Natural killer cell (primary cell): Measurements from ENCODE around the gene BOLA1. TPM values are rescaled to one million over a fixed set of nuclear protein-coding genes. Genes with fewer than 3 reads are reported as not detected.

Source experiments
- ATAC-seq, 3 donors: fragments of 150-1000 bp in 2 of 3; fragments of 200-7000 bp in 1 of 3; cut with Tn5 transposase; 1 replicate in 1 of 3; 2 replicates in 2 of 3; pipeline ENCODE4 v1.10.0; 2021; ENCODE audit warnings: mild to moderate bottlenecking in 2 of 3, moderate library complexity in 2 of 3
- DNase-seq, 2 donors: peaks; one replicate each; pipeline versions ENCODE4 v3.0.0 to v3.0.0-alpha.2; 2013 to 2021; ENCODE audit warnings: mixed read lengths in 1 of 2
- H3K27ac ChIP-seq: one replicate; pipeline ENCODE4 v1.5.1; 2013; ENCODE audit warnings: mild to moderate bottlenecking, low read length
- H3K27me3 ChIP-seq: one replicate; pipeline ENCODE4 v1.6.1; 2013; ENCODE audit warnings: low read length; ENCODE audit not compliant: control insufficient read depth, insufficient read depth
- H3K36me3 ChIP-seq: one replicate; pipeline ENCODE4 v1.6.1; 2013; ENCODE audit warnings: low read length; ENCODE audit not compliant: control insufficient read depth, insufficient read depth
- H3K4me1 ChIP-seq: one replicate; pipeline ENCODE4 v1.6.1; 2013; ENCODE audit warnings: low read length; ENCODE audit not compliant: control insufficient read depth, insufficient read depth
- H3K4me3 ChIP-seq: one replicate; pipeline ENCODE4 v1.5.1; 2013; ENCODE audit warnings: low read length
- H3K9me3 ChIP-seq: one replicate; pipeline ENCODE4 v1.6.1; 2013; ENCODE audit warnings: low read length; ENCODE audit not compliant: control insufficient read depth, insufficient read depth
- H3K27ac Mint-ChIP-seq, 2 donors: one replicate each; pipeline ENCODE4 v1.8.0; 2022; ENCODE audit warnings: mild to moderate bottlenecking in 2 of 2, mixed read lengths in 2 of 2, moderate library complexity in 1 of 2
- H3K27me3 Mint-ChIP-seq, 2 donors: one replicate each; pipeline ENCODE4 v1.8.0; 2022; ENCODE audit warnings: low read depth in 2 of 2, mixed read lengths in 2 of 2
- H3K36me3 Mint-ChIP-seq: one replicate; pipeline ENCODE4 v1.8.0; 2022; ENCODE audit warnings: mixed read lengths
- H3K4me1 Mint-ChIP-seq, 2 donors: one replicate each; pipeline ENCODE4 v1.8.0; 2022; ENCODE audit warnings: mixed read lengths in 2 of 2
- H3K4me3 Mint-ChIP-seq: one replicate; pipeline ENCODE4 v1.8.0; 2022; ENCODE audit warnings: mild to moderate bottlenecking, moderate library complexity, mixed read lengths
- H3K9me3 Mint-ChIP-seq, 2 donors: one replicate each; pipeline ENCODE4 v1.8.0; 2022; ENCODE audit warnings: mixed read lengths in 2 of 2
- WGBS: methylation state at CpG from one replicate; pipeline ENCODE4 v1.1.7; 2013; ENCODE audit warnings: missing lambda C conversion rate; ENCODE audit not compliant: insufficient coverage; 5-methylcytosine and 5-hydroxymethylcytosine counted together
- intact Hi-C: fragments of 100-400 bp; cut with micrococcal nuclease; formaldehyde crosslinking; loops from one replicate; pipeline ENCODE4 v1.14.2; 2022
- total RNA-seq, 4 donors: library from RNA; stranded (reverse); fragments of 120-200 nt in 1 of 4; gene quantifications; one replicate each; pipeline versions ENCODE4 v1.2.3 to v1.2.4, GENCODE V29; 2013 to 2022
- TF ChIP-seq, protein P1 (sequence below): fragments of 200-600 bp; IDR thresholded peaks from one replicate; pipeline ENCODE4 v1.8.0; 2022; ENCODE audit warnings: antibody characterized with exemption

BOLA1 gene
- total RNA-seq, 3 donors from 2014 or later (not counting 1 experiment from before 2014, with no cell fraction given), result 7.0 to 8.3 (median 7.9) TPM

DNA sequence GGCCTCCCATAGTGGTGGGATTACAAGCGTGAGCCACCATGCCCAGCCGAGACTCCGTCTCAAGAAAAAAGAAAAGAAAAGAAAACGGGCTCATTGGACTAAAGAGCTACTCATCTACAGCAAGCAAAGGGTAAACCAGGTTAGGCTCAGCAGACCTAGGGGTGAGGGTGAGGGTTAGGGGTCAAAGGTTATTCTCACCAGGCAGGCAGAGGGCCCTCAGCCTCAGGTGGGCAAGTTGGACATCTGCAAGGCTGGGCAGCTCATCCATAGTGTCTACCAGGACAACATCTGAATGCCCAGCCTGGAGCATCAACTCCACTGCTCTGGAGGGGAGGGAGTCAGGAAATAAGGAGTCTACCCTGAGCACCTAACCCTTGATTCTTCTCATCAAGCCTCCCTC lies 33.8 kb downstream of the BOLA1 start:
- WGBS, result 98% methylated on average over 4 of the region's 4 CpGs
- H3K27me3 Mint-ChIP-seq, result peaks cover 9 to 13% of the 10 kb centered on the region in 2 donors
- Histone ChIP-seq H3K36me3 (no peaks in the 10 kb centered on the region), H3K9me3 (no peaks in the 10 kb centered on the region), H3K4me1 (peaks cover 12% of the 10 kb centered on the region), H3K27ac (no peak overlapping the region), H3K4me3 (no peak overlapping the region), H3K27me3 (no peaks in the 10 kb centered on the region)
- intact Hi-C loops, result no loop called here
- H3K9me3 Mint-ChIP-seq, result no peaks in the 10 kb centered on the region
- no peaks in the 10 kb centered on the region for H3K36me3 Mint-ChIP-seq
- peaks cover 13 to 23% of the 10 kb centered on the region in 2 donors for H3K4me1 Mint-ChIP-seq
- H3K27ac Mint-ChIP-seq, result no peak overlapping the region
- H3K4me3 Mint-ChIP-seq, result no peak overlapping the region
- ATAC-seq (no peak), DNase-seq (no peak)
- TF ChIP-seq, protein P1, sequence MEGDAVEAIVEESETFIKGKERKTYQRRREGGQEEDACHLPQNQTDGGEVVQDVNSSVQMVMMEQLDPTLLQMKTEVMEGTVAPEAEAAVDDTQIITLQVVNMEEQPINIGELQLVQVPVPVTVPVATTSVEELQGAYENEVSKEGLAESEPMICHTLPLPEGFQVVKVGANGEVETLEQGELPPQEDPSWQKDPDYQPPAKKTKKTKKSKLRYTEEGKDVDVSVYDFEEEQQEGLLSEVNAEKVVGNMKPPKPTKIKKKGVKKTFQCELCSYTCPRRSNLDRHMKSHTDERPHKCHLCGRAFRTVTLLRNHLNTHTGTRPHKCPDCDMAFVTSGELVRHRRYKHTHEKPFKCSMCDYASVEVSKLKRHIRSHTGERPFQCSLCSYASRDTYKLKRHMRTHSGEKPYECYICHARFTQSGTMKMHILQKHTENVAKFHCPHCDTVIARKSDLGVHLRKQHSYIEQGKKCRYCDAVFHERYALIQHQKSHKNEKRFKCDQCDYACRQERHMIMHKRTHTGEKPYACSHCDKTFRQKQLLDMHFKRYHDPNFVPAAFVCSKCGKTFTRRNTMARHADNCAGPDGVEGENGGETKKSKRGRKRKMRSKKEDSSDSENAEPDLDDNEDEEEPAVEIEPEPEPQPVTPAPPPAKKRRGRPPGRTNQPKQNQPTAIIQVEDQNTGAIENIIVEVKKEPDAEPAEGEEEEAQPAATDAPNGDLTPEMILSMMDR, result no peak

DNA sequence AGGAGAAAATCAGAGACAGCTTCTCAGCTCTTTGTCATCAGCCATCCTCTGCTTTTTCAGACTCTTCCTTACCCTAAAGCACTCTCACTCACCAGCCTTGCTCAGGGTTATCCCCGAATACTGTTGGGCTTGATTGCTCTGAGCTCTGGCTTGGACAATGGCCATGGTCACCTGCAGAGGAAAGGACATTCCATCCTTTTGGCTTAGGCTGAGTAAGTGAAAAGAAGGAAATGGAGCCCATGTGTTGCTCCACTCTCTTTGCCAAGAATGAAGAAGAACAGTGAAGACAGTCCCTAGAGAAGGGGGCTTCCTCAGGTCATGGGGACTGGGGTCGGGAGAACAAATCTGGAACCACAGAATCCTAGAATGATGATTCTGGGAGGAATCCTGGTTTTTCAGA lies 35.0 kb downstream of the BOLA1 start:
- H3K27me3 Mint-ChIP-seq, result peaks cover 9 to 13% of the 10 kb centered on the region in 2 donors
- ATAC-seq (no peak), DNase-seq (no peak)
- intact Hi-C loops, result no loop called here
- WGBS, result 87% methylated on average over 2 of the region's 2 CpGs
- no peaks in the 10 kb centered on the region for H3K9me3 Mint-ChIP-seq
- Histone ChIP-seq H3K36me3 (no peaks in the 10 kb centered on the region), H3K27ac (no peak overlapping the region), H3K27me3 (no peaks in the 10 kb centered on the region), H3K9me3 (no peaks in the 10 kb centered on the region), H3K4me3 (no peak overlapping the region), H3K4me1 (peaks cover 7% of the 10 kb centered on the region)
- H3K4me1 Mint-ChIP-seq, result peaks cover 2 to 12% of the 10 kb centered on the region in 2 donors
- H3K4me3 Mint-ChIP-seq, result no peak overlapping the region
- no peaks in the 10 kb centered on the region for H3K36me3 Mint-ChIP-seq
- TF ChIP-seq, protein P1, result no peak
- H3K27ac Mint-ChIP-seq, result no peak overlapping the region

DNA sequence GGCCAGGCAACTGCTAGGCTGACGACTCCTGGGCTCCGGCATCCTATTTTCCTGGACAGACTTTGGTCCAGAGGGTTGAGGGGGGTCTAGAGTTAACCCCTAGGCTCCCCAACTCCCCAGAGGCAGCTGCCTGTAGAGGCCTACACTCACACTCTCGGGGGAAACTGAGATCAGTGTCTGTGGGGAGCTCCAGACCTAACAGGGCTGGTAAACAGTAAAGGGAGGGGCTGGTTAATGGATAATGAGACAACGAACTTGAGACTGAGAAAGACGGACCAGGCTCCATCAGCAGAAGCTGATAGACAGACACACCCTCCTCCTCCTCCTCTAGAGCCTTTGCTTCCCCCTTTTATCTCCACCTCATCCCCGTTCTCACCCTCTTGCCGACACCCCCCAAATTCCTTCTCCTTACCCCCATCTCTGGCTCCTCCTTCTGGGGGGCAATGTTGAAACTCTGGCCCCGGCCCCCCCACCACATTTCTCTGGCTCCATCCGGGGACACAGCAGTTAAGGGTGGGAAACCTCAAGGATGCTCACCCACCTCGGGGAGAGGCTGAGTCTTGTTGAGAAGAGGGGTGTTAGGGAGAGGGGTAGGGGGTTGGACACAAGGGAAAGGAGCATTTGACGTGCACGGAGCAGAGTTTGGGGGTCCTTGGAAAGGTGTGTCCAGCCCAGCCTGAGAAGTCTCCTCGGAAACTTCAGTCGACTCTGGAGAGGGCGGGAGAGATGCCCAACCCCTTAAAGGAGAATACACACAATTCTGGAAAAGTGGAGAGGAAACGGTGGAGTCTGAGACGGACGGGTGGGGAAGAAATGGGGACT lies 37.0 kb downstream of the BOLA1 start, which contains the start of gene MTMR11:
Gene MTMR11 (minus strand): TSS at position 710 of the 822 bp plus-strand sequence. CDS start 232 bp downstream, at position 478.
- 82% methylated on average over 15 of the region's 18 CpGs for WGBS
- Histone ChIP-seq H3K27ac (no peak within 1 kb of the TSS), H3K4me1 (peaks cover 7% of the 10 kb centered on the region), H3K9me3 (no peaks in the 10 kb centered on the region), H3K4me3 (no peak within 1 kb of the TSS), H3K36me3 (no peaks in the 10 kb centered on the region), H3K27me3 (no peaks in the 10 kb centered on the region)
- ATAC-seq (no peak), DNase-seq (no peak)
- Mint-ChIP-seq H3K27ac (no peak within 1 kb of the TSS), H3K4me3 (no peak within 1 kb of the TSS), H3K27me3 (peaks cover 9 to 13% of the 10 kb centered on the region in 2 donors), H3K9me3 (no peaks in the 10 kb centered on the region), H3K4me1 (peaks cover 0 to 8% of the 10 kb centered on the region in 2 donors), H3K36me3 (no peaks in the 10 kb centered on the region)
- intact Hi-C loops, result no loop called here
- TF ChIP-seq, protein P1, result no peak
